Transverse colon (tissue), 4 donors: Measurements from ENCODE around the gene MRTO4.

Experiments
- EP300 ChIP-seq: sonication (generic); formaldehyde crosslinking; IDR thresholded peaks from one replicate; pipeline ENCODE4 v1.6.1; 2017; ENCODE audit warnings: antibody characterized with exemption, low read depth
- POLR2A ChIP-seq: fragments of 450-650 bp; IDR thresholded peaks from one replicate; pipeline ENCODE4 v1.6.1; 2016; ENCODE audit warnings: antibody characterized with exemption, mild to moderate bottlenecking, moderate library complexity
- POLR2AphosphoS5 ChIP-seq, 3 donors: sonication (generic); formaldehyde crosslinking; IDR thresholded peaks; one replicate each; pipeline ENCODE4 v1.6.1; 2016; ENCODE audit warnings: antibody characterized with exemption in 3 of 3
- TF ChIP-seq, protein P1 (sequence below), 5 experiments: fragments of 200-600 bp in 3 of 5; fragments of 450-650 bp in 2 of 5; sonication (generic) in 3 of 5; IDR thresholded peaks; 1 replicate in 2 of 5; 2 replicates in 3 of 5; pipeline ENCODE4 v1.5.1; 2016 to 2017; ENCODE audit warnings: antibody characterized with exemption in 5 of 5, inconsistent platforms in 3 of 5, mild to moderate bottlenecking in 2 of 5, moderate library complexity in 1 of 5

DNA sequence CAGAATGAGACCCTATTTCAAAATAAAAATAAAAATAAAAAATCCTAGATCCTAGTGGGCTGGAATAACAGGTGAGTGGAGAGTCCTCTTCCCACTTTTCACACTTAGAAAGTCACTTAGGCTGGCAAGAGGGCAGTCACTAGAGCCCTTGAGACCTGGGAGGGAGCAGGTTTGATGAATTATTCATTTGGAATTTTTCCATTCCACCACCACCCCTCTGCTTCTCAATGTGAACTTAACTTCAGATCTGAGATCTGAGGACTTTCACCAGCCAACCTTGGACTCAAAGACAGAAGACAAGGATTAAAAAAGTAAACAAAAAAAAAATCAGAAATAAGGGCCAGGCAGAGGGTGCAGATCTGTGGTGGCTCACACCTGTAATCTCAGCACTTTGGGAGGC is 20.5 kb downstream of the MRTO4 start:
- TF ChIP-seq EP300, result no peak
- no peak for TF ChIP-seq POLR2A
- TF ChIP-seq, protein P1, sequence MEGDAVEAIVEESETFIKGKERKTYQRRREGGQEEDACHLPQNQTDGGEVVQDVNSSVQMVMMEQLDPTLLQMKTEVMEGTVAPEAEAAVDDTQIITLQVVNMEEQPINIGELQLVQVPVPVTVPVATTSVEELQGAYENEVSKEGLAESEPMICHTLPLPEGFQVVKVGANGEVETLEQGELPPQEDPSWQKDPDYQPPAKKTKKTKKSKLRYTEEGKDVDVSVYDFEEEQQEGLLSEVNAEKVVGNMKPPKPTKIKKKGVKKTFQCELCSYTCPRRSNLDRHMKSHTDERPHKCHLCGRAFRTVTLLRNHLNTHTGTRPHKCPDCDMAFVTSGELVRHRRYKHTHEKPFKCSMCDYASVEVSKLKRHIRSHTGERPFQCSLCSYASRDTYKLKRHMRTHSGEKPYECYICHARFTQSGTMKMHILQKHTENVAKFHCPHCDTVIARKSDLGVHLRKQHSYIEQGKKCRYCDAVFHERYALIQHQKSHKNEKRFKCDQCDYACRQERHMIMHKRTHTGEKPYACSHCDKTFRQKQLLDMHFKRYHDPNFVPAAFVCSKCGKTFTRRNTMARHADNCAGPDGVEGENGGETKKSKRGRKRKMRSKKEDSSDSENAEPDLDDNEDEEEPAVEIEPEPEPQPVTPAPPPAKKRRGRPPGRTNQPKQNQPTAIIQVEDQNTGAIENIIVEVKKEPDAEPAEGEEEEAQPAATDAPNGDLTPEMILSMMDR (IDR thresholded peaks at IDR 0.05), result no peak
- no peak for TF ChIP-seq POLR2AphosphoS5 (IDR thresholded peaks at IDR 0.05)
